GM11168 (cell line): ENCODE data around the gene MYO1D.
"Not testable (repeated sequence)": the region's sequence is repeated elsewhere in the genome, so short reads cannot be mapped to it uniquely, and the experiment has no call there.

ENCODE experiments used
- in situ Hi-C: fragments of 300-500 bp; cut with MboI; formaldehyde crosslinking; loops from one replicate; pipeline ENCODE4 v1.12.0; 2022; ENCODE audit warnings: low sequenced_read_pairs; ENCODE audit not compliant: unreplicated experiment

Gene MYO1D

DNA sequence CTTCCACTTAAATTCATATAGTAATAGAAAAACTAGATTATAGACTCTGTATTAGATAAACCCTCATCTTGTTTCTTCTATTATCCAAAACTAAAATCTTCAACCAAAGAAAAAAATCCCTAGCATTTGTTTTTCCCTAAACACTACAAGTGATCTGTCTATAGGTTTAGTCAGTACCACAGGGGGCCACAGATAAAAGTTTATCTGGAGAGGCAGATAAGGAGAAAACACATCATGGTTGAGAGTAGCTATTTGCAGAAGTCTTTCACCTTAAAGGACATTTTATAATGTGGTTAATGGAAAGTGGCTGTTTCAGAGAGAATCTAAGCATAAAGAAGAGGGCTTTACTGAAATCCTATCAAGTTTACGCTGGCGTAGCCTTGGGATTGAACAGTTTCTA, 230.0 kb downstream of the MYO1D start:
- in situ Hi-C loops: no loop called here

DNA sequence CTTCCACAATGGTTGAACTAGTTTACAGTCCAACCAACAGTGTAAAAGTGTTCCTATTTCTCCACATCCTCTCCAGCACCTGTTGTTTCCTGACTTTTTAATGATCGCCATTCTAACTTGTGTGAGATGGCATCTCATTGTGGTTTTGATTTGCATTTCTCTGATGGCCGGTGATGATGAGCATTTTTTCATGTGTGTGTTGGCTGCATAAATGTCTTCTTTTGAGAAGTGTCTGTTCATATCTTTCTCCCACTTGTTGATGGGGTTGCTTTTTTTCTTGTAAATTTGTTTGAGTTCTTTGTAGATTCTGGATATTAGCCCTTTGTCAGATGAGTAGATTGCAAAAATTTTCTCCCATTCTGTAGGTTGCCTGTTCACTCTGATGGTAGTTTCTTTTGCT, 235.4 kb downstream of the MYO1D start:
- in situ Hi-C loops: not testable (repeated sequence)

DNA sequence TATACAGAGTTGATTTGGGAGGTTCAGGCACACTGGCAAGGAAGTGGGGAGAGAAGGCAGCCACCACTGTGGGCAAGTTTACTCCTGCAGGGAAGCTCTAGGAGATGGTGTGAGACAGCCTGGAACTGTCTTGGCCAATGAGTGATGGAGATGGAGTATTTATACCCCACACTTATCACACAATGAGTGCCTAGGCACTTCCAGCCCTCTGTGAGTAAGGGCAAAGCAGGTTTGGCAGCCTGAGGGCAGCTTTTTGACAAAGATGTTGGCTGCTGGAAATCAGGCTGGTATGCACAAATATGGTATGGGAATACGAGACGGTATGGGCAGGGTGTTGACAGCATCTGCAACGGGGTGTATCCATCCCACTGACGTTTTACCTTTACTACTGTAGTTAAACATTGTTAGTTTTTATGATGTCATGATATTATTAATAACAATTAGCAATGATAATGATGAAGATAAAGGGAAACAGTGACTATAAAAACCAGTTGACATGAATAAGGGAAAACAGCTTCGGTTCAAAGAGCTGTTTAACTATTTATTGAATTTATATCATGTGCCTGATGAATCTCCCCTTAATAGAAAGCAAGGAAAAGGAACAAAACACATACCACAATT, 240.2 kb downstream of the MYO1D start:
- in situ Hi-C loops: no loop called here

DNA sequence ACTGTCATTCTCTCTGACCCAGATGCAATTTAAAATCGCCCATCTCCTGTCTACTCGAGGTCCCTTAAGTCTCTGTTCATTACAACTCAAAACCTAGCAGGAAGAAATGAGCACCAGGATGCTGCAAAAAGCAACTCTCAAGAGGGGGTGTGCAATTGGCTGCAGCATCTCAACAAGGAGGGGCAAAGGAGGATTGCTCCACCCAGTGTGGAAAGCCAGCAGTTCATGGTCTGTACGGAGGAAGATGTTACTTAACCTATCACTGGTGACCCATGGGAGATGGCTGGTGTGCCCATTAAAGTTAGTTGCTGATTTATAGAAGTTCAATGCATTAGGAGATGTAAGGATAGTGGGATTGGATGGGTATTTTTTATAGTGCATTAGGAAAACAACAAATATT, 242.8 kb downstream of the MYO1D start:
- in situ Hi-C loops: no loop called here

DNA sequence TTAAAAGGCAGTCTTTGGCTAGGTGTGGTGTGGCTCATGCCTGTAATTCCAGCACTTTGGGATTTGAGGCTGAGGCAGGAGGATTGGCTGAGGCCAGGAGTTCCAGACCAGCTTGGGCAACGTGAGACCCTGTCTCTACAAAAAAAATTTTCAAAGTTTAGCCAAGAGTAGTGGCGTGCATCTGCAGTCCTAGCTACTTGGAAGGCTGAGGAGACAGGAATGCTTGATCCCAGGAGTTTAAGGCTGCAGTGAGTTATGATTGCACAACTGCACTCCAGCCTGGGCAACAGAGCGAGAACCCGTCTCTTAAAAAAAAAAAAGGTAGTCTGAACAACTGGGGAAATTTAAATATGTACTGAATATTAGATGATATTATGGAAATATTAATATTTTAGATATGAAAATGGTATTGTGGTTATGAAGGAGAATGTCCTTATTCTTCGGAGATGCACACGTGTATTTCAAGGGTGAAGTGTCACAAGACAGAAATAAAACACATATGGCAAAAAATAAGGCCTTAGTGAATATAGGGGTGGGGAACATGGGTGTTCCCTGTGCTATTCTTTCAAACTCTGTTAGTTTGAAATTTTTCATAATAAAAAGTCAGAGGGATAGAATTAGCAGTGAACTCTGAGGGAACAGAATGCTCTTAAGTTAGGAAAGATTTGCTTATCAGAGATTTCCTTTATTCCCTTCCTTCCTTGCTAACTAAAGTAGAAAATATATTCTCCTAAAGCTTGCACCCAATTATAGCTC, 245.4 kb downstream of the MYO1D start:
- in situ Hi-C loops: no loop called here

DNA sequence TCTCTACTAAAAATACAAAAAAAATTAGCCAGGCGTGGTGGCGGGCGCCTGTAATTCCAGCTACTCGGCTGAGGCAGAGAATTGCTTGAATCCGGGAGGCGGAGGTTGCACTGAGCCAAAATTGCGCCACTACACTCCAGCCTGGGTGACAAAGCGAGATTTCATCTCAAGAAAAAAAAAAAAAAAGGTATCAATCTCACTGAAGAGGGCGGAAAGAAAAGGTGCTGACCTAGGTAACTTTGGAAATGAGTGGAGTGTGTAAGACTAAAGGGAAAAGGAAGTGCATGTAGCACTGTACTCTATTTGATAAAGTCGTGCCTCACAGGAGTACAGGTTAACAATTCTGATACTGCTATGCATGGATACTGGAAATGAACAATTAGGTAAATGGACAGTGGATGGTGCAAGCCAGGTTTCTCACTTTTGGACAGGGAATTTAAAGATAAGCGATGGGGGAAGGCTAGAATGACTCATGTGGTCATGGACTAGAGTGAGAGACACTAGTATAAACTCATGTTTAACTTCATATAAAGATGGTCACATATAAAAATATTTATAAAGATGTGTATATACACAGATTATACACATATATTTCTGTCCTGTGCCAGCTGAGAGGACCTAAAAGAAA, 247.2 kb downstream of the MYO1D start:
- in situ Hi-C loops: no loop called here

DNA sequence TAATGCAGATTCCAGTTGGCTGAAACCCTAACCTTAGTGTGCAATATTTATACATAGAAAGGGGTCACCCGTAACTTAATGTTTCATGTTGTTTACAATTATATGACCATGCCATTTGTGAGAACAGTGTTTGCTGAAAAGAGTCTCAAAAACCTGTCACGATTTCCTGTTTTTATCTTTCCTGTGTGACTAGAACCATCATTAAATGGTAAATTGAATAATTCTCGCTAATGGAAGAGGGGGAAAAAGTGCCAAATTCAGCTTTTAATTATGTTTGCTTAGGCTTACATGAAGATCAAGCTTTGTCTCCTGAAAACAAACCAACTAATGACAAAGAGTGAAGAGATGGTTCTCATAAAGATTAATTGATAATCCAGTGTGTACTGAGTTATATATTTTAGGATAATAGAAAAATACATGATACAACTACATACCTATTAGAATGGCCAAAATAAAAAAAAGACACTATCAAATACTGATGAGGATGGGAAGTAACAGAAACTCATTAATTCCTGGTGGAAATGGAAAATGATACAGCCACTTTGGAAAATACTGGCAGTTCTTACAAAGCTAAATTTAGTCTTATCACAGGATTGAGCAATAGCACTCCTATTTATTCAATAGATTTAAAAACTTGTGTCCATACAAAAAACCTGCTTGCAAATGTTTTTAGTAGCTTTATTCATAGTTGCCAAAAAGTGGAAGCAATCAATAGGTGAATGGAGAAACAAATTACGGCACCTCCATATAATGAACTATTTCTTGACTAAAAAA, 248.5 kb downstream of the MYO1D start:
- in situ Hi-C loops: no loop called here

DNA sequence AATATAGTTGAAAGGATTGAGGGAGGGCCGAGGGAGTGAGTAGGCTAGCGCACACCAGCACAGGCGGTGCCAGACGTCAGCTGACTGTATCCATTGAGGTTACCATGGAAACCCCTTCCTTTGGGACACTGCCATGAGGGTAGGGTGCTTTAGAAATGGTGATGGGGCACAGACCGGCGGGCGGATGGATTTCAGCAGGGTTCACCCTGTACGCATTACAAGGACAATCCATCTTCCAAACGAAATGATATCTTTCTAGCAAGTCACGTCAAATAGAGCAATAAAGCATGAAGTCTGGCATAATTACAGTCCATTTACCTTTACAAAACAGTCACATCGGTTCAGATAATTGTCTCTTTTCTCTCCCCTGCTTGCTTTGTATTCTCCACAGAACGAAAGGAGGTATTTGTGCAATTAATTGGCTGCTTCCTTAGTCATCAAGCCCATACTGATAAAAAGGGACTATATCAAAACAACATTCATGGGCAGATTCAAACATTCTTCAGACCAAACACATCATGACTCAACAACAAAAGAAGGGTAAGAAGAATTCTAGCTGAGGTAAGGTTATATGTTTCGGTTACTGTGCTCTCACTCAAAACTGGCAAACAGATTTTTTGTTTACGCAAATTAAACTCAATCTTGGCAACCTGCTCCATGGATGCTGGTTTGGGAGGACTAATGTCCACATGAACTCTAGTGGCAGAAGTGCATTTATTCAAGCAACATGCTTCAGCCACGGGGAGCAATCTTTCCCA, 249.5 kb downstream of the MYO1D start:
- in situ Hi-C loops: no loop called here

DNA sequence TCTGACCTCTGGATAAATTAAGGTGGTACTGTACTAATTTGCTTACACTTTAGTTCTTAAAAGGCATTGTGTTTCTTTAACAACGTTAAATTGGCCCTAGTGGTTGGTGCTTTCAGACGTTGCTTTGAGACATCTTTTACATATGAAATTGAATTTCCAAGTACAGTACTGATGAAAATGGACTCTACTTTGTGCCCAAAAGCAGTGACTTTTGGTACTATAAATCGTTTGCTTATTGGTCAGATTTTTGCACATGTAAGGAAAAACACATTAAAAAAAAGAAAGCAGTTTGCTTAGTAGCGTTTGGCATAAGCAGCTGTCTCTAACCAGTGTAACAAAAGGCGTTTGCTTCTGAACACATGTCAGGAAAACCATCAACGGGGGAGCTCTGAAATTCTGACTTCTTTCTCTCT, 250.5 kb downstream of the MYO1D start:
- in situ Hi-C loops: no loop called here

DNA sequence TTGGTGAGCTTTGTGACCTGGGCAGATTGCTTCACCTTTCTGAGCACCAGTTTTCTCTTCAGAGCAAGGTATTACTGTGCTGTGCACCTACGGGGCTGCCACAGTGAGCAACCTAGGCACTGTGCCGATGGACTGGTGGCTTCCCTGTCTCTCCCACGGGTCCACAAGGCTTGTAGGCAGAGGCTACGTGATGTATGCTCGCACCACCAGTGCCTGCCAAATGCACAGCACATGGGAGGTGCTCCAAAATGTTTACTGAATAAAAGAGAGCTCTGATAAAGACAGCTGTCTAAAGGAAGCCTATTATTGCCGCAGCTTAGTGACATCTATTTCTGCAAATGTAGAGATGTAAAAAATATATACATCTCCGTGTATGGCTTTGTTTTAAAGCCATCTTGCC, 251.0 kb downstream of the MYO1D start:
- in situ Hi-C loops: no loop called here

DNA sequence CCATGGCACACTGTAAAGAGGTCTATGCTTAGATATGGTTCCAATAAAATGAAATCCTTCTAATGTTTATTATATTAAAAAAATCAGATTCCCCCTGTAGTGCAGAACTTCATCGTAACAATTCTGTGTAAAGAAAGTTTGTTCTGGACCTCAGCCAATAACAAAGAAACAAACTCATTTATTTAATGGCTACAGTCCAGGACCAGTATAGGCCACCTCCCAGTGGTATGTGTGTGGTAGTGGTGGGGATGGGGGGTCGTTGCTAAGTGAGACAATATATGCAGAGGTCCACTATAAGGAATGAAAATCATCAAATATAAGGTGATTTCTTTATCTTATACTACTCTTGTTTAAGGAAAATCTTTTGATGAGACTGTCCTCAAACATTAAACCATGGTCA, 253.7 kb downstream of the MYO1D start:
- in situ Hi-C loops: no loop called here

DNA sequence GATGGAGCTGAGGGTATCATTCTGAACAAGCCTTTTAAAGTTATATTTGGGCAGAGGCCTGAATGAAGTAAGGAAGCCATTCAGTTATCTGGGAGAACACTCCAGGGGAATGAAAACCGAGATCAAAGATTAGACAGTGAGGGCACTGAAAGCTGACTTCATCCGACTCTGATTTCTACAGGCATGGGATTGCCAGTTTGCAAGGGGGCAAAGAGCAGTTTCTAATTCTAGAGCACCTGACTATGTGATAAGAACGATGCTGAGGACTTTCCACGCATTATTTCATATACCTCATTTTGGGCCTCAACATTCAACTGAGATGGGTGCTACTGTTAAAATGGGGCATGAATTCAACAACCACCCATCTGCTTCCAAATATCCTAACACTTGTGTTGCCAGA, 254.4 kb downstream of the MYO1D start:
- in situ Hi-C loops: no loop called here

DNA sequence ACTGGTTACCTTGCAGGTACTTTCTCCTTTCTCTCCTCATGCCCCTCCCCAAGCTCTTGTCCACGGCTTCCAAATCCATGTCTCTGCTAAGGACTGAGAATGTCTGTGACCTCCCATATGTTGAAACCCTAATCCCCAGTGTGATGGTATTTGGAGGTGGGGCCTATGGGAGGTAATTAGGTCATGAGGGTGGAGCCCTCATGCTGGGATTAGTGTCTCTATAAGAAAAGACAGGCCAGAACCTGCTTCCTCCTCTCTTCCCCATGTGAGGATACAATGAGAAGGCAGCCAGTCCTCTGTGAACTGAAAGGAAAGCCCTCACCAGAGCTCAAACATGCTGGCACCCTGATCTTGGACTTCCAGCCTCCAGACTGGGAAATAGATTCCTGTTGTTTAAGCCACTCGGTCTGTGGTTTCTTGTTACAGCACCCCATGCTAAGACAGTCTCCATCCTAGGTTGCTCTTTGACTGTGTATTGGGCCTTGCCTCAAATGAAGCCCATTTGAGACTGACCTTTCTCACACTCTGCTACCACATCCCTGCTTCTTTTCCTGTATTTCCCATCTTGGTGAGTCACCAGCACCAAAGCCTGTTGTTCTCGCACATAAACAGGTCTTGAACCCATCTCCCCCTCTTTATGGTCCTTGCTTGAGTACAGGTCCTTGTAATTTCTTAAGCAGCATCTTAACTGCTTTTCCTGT, 255.2 kb downstream of the MYO1D start:
- in situ Hi-C loops: no loop called here

DNA sequence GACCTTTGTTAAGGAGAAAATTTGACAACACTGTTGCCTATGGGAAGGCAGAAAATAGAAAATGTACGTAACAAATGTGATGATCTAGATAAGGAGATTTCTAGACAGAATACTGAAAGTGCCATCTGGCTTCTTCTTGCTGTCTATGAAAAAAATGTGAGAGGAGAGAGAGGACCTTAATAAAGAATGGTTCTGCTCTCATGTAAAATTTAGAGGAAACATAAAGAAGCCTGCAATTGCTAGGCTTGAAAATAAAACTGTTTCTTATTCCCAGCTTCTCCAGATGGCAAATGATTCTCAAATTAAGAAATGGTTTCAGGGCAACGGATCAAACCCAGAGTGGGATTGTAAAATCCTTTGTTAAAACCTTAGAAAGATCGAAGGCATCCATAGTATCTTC, 261.6 kb downstream of the MYO1D start:
- in situ Hi-C loops: no loop called here

DNA sequence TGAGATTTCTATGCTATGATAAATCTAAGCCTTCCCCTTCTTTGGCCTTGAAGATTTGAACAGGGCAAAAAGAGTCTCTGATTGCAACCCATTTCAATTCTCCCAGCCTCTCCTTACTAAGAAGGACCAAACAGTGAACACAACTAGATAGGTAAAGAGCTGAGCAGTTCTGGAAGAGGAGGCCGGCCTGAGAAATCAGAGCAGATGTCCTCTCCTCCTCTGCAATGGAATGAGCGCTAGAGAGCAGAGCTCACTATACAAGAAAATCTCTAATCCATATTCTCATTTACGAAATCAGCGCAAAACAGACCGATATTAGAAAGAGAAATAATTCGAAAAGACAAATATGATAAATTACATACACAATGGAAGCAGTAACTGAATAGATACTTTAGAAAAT, 266.0 kb downstream of the MYO1D start:
- in situ Hi-C loops: no loop called here

DNA sequence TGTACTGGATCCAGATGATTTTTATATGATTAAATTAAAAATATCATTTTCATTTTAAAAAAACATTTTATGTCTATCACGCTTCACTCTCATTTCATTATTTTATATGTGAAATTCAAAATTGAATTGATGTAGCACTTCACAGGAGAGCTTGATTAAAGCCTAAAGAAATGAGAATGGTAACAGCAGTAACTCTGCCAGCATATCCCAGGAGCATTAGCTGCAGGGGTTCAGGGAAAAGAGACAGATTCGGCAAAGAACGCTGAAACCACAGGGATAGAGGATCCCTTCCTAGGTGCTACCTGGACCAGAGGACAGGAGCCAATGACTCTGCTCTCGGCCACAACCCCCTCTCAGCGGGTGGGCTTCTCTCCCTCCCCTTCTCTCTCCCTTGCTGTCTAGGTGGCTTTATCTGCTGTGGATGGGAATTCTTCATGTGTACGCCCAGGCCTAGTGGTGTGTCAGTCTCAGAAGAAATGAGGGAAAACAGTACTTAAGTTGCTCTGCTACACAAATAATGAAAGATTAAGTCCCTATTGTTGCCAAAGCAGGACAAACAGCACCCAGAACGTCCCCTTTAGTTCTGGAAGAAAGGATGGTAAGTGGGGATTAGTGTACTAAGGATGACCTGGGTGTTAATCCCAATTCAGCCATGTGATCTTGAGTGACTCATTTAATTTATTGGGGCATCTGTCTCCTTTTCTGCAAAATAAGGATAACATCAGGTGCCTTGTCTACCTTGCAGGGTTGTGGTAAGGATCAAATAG, 266.9 kb downstream of the MYO1D start:
- in situ Hi-C loops: loop anchor here (10.0 kb wide), 1 partner anchor 135 kb away; no protein-coding TSS in a partner anchor

DNA sequence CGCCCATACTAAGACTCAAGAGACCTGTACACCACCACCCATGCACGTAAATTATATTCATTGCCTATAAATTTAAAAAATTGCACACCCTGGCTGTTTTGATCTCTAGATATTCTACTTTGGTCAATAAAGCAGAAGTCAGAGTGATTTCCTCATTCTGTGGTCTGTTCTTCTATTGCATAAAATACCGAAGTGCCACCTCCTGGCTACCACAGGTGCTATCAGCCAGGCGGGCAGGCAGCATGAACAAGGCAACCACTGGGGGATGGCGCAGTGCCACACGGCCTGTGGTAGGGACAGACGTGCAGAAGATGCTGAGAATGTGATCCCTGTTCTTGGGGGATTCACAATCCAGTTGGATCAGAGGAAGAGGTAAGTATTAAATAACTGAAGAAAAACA, 267.8 kb downstream of the MYO1D start:
- in situ Hi-C loops: loop anchor here (10.0 kb wide), 1 partner anchor 134 kb away; no protein-coding TSS in a partner anchor

DNA sequence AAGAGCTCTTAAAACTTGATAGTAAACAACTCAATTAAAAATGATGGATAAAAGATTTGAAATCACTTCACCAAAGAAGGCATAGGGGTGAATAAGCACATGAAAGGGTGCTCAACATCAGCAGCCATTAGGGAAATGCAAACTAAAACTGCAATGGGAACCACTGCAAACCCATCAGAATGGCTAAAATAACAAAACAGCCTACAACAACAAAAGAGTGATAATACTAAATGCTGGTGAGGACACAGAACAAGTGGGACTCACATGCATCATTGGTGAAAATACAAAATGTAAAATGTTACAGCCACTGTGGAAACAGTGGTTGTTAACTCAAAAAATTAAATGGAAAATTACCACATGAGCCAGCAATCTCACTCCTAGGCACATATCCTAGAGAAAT, 268.7 kb downstream of the MYO1D start:
- in situ Hi-C loops: loop anchor here (10.0 kb wide), 1 partner anchor 133 kb away; no protein-coding TSS in a partner anchor

DNA sequence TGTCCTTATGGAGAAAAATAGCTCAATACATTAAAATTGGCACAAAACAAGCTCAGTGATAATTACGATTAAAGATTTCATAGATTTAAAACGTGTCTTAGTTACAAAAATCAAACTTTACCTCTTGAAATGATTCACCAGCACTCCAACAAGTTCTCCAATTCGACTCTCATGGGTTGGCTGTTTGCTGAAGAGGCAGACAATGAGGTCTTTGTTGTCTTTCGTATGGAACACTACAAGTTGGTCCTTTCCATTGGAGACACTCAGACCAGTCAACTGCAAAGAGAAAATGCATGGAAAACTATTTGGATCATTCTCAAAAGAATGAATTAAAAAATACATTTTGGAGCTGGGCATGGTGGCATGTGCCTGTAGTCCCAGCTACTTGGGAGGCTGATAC, 272.0 kb downstream of the MYO1D start:
- in situ Hi-C loops: loop anchor here (10.0 kb wide), 1 partner anchor 130 kb away; no protein-coding TSS in a partner anchor
